Measurements from ENCODE around the gene MYO7A. TPM values are rescaled to one million over a fixed set of nuclear protein-coding genes. Genes with fewer than 3 reads are reported as not detected.
A peak's percentile ranks its signal among the peaks of the same experiment; 100 is the strongest.

The MYO7A gene
- total and polyA plus RNA-seq, 8 donors = 1.4 to 29.2 (median 3.3) TPM

DNA sequence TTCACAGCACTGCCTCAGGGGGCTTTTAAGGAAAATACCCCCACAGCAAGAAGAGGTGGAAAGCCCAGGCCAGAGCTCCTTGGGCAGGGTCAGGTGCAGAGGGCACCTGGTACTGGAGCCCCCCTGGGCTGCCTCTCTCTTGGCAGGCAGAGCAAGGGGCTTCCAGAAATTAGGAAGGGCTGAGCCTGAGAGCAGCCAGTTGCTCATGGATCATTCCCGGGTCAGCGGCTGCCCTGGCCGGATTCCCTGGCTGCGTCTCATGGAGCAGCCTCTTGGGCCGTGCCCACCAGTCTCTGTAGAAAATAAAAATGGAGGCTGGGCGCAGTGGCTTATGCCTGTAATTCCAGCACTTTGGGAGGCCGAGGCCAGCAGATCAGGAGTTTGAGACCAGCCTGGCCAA, 35.7 kb upstream of the MYO7A start:
- Histone ChIP-seq H3K27ac (peak overlapping the region in 1 of 5 donors; percentile 41), H3K4me1 (peaks cover 21 to 83% (median 53%) of the 10 kb centered on the region in 4 donors), H3K36me3 (peaks cover 0 to 27% (median 22%) of the 10 kb centered on the region in 4 donors), H3K4me3 (no peak overlapping the region), H3K9me3 (no peaks in the 10 kb centered on the region), H3K27me3 (no peaks in the 10 kb centered on the region)
- intact Hi-C loops (cut with DNase I; ENCODE audit: low total_unique reads) = loop anchor here (5.0 kb wide), 1 partner anchor 45 kb away; no protein-coding TSS in a partner anchor
- 63 to 81% (median 74%) methylated on average over 6 to 7 of the region's 7 CpGs for WGBS, 5 donors
- DNase-seq = no peak
- TF ChIP-seq EP300 (IDR thresholded peaks at IDR 0.05) (no peak), POLR2A (IDR thresholded peaks at IDR 0.05) (no peak), POLR2AphosphoS5 (IDR thresholded peaks at IDR 0.05) (no peak)
- TF ChIP-seq, protein P1, sequence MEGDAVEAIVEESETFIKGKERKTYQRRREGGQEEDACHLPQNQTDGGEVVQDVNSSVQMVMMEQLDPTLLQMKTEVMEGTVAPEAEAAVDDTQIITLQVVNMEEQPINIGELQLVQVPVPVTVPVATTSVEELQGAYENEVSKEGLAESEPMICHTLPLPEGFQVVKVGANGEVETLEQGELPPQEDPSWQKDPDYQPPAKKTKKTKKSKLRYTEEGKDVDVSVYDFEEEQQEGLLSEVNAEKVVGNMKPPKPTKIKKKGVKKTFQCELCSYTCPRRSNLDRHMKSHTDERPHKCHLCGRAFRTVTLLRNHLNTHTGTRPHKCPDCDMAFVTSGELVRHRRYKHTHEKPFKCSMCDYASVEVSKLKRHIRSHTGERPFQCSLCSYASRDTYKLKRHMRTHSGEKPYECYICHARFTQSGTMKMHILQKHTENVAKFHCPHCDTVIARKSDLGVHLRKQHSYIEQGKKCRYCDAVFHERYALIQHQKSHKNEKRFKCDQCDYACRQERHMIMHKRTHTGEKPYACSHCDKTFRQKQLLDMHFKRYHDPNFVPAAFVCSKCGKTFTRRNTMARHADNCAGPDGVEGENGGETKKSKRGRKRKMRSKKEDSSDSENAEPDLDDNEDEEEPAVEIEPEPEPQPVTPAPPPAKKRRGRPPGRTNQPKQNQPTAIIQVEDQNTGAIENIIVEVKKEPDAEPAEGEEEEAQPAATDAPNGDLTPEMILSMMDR (IDR thresholded peaks at IDR 0.05) = no peak

- no peak overlapping the region for H3K27ac ChIP-seq
- no peak overlapping the region for H3K4me3 ChIP-seq
- WGBS, 5 donors = 90 to 92% (median 90%) methylated on average over 29 to 33 of the region's 33 CpGs
- intact Hi-C loops (cut with DNase I; ENCODE audit: low total_unique reads) = loop anchor here (5.0 kb wide), 1 partner anchor 46 kb away; no protein-coding TSS in a partner anchor
- peaks cover 12 to 74% (median 44%) of the 10 kb centered on the region in 4 donors for H3K4me1 ChIP-seq
- H3K27me3 ChIP-seq = no peaks in the 10 kb centered on the region
- TF ChIP-seq, protein P1 (IDR thresholded peaks at IDR 0.05) = no peak
- TF ChIP-seq EP300 (IDR thresholded peaks at IDR 0.05) = no peak
- TF ChIP-seq POLR2A (IDR thresholded peaks at IDR 0.05) = no peak
- TF ChIP-seq POLR2AphosphoS5 (IDR thresholded peaks at IDR 0.05) = no peak
- no peak for DNase-seq
- no peaks in the 10 kb centered on the region for H3K9me3 ChIP-seq
- H3K36me3 ChIP-seq = peaks cover 0 to 27% (median 22%) of the 10 kb centered on the region in 4 donors
These were observed 34.8 kb upstream of the MYO7A start for GRCh38 chr11:77093056-77093891.

DNA sequence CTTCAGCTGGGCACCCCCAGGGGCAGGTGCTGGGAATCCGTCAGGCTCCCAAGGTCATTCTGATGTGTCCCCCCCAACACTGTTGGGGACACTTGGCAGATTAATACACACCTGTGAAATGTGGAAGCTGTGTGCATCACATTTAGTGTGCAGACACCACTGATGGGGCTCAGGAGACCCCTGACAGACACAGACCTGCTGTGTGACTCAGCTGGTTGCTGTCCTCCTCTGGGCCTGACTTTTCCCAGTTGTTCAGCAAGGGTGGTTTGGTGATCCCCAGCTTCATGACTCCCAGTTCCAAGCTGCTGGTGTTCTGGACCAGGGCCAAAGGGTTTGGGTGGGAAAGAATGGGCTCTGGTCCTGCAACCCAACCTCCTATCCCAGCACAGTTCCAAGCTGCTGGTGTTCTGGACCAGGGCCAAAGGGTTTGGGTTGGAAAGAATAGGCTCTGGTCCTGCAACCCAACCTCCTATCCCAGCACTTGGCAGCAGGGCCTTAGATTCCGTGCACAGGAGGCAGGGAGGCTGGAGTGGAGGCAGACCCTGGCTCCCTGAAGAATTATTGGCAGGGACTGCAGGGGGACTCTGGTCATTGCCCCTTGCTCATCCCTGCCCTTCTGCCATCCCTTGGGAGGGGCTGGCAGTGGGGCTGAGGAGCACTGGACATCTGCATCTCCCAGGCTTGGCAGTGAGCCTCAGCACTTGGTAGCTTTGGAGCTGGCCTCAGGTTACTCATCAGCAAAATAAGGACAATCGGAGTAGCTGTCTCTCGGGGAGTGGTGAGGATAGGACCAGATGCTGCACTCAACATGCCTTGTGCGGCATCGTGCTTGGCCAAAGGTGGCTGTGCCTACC, 33.8 kb upstream of the MYO7A start:
- peaks cover 6 to 65% (median 35%) of the 10 kb centered on the region in 4 donors for H3K4me1 ChIP-seq

More for the DNA sequence above, 33.8 kb upstream of the MYO7A start:
- no peak overlapping the region for H3K4me3 ChIP-seq
- H3K9me3 ChIP-seq = no peaks in the 10 kb centered on the region
- TF ChIP-seq POLR2AphosphoS5 (IDR thresholded peaks at IDR 0.05) (no peak), POLR2A (IDR thresholded peaks at IDR 0.05) (no peak), EP300 (IDR thresholded peaks at IDR 0.05) (no peak)
- TF ChIP-seq, protein P1 (IDR thresholded peaks at IDR 0.05) = no peak
- 89 to 92% (median 90%) methylated on average over 5 to 6 of the region's 6 CpGs for WGBS, 5 donors
- no peak overlapping the region for H3K27ac ChIP-seq
- H3K36me3 ChIP-seq = peaks cover 0 to 26% (median 22%) of the 10 kb centered on the region in 4 donors
- DNase-seq = no peak
- intact Hi-C loops (cut with DNase I; ENCODE audit: low total_unique reads) = loop anchor here (5.0 kb wide), 1 partner anchor 47 kb away; no protein-coding TSS in a partner anchor
- no peaks in the 10 kb centered on the region for H3K27me3 ChIP-seq
